K562 (cell line): Measurements from ENCODE around the gene RFX7. TPM values are rescaled to one million over a fixed set of nuclear protein-coding genes. Genes with fewer than 3 reads are reported as not detected.

Experiments
- BRCA1 ChIP-seq, 2 experiments: fragments of 450-650 bp in 1 of 2; sonication (generic) in 1 of 2; formaldehyde crosslinking in 1 of 2; IDR thresholded peaks; 2 replicates each; pipeline versions ENCODE4 v1.5.0 to v1.6.1; 2017 to 2020; ENCODE audit warnings: mild to moderate bottlenecking in 1 of 2, missing genetic modification reagents in 1 of 2
- LCOR ChIP-seq: sonication (generic); formaldehyde crosslinking; IDR thresholded peaks from 2 replicates; pipeline ENCODE4 v1.8.0; 2022; ENCODE audit warnings: mild to moderate bottlenecking, missing genetic modification reagents
- MLLT1 ChIP-seq, 2 experiments: fragments of 450-650 bp; IDR thresholded peaks; 2 replicates each; pipeline ENCODE4 v1.6.1; 2016
- NFIX ChIP-seq: fragments of 250-450 bp; sonication (Bioruptor Pico); IDR thresholded peaks from 2 replicates; pipeline ENCODE4 v1.4.0; 2020; ENCODE audit warnings: low read depth, mild to moderate bottlenecking, moderate library complexity
- NFRKB ChIP-seq: fragments of 450-650 bp; IDR thresholded peaks from 2 replicates; pipeline ENCODE4 v1.6.1; 2016; ENCODE audit warnings: low read depth
- NR4A1 ChIP-seq, 2 experiments: fragments of 250-450 bp in 1 of 2; fragments of 450-650 bp in 1 of 2; sonication (Bioruptor Pico) in 1 of 2; IDR thresholded peaks; 2 replicates each; pipeline versions ENCODE4 v1.4.0 to v1.6.1; 2016 to 2020; ENCODE audit warnings: mild to moderate bottlenecking in 2 of 2, missing compliant biosample characterization in 1 of 2, missing genetic modification characterization in 1 of 2, moderate library complexity in 1 of 2
- NRF1 ChIP-seq, 2 experiments: fragments of 450-650 bp; IDR thresholded peaks in 1 of 2; conservative IDR thresholded peaks in 1 of 2; 2 replicates each; pipeline ENCODE4 v1.6.1; 2014; ENCODE audit warnings: mild to moderate bottlenecking in 2 of 2
- PHF21A ChIP-seq: fragments of 450-650 bp; IDR thresholded peaks from 2 replicates; pipeline ENCODE4 v1.6.1; 2017; ENCODE audit warnings: low read depth, borderline replicate concordance
- PHF8 ChIP-seq: fragments of 200-600 bp; sonication (generic); IDR thresholded peaks from 2 replicates; pipeline ENCODE4 v1.6.1; 2012; ENCODE audit warnings: mixed run types, mild to moderate bottlenecking, inconsistent platforms, low read length, moderate library complexity, borderline replicate concordance
- RBBP5 ChIP-seq: fragments of 200-600 bp; sonication (generic); IDR thresholded peaks from 2 replicates; pipeline ENCODE4 v1.6.1; 2012; ENCODE audit warnings: borderline replicate concordance, mild to moderate bottlenecking, low read length, control low read depth, inconsistent platforms; ENCODE audit not compliant: insufficient read depth, poor library complexity, severe bottlenecking
- RBM14 ChIP-seq: fragments of 200-400 bp; formaldehyde crosslinking; IDR thresholded peaks from 2 replicates; pipeline ENCODE4 v1.6.1; 2018; ENCODE audit warnings: low read depth, mild to moderate bottlenecking, low read length, moderate library complexity, borderline replicate concordance; ENCODE audit not compliant: insufficient read depth
- RBM34 ChIP-seq: fragments of 200-400 bp; formaldehyde crosslinking; IDR thresholded peaks from 2 replicates; pipeline ENCODE4 v1.6.1; 2018; ENCODE audit warnings: low read length, borderline replicate concordance; ENCODE audit not compliant: insufficient read depth
- SAP30 ChIP-seq: fragments of 200-600 bp; sonication (generic); IDR thresholded peaks from 2 replicates; pipeline ENCODE4 v1.6.1; 2012; ENCODE audit warnings: borderline replicate concordance, low read depth, mild to moderate bottlenecking, moderate library complexity, low read length, control low read depth, inconsistent platforms; ENCODE audit not compliant: insufficient read depth, poor library complexity, severe bottlenecking
- TAF1 ChIP-seq: IDR thresholded peaks from 2 replicates; pipeline ENCODE4 v1.6.1; 2011; ENCODE audit warnings: mild to moderate bottlenecking, low read length, moderate library complexity; ENCODE audit not compliant: insufficient read depth, control insufficient read depth, severe bottlenecking; ENCODE audit errors: extremely low read depth
- TEAD1 ChIP-seq, 2 experiments: fragments of 450-650 bp in 1 of 2; sonication (generic) in 1 of 2; formaldehyde crosslinking; IDR thresholded peaks; 2 replicates each; pipeline versions ENCODE4 v1.4.0 to v1.8.0; 2020 to 2022; ENCODE audit warnings: mild to moderate bottlenecking in 2 of 2, missing genetic modification reagents in 1 of 2
- TFAM ChIP-seq: fragments of 250-450 bp; sonication (Bioruptor Pico); conservative IDR thresholded peaks from 2 replicates; pipeline ENCODE4 v1.5.0; 2021; ENCODE audit warnings: mild to moderate bottlenecking, moderate library complexity
- YY1 ChIP-seq, 3 experiments: IDR thresholded peaks; 2 replicates each; pipeline ENCODE4 v1.6.1; 2011; ENCODE audit warnings: low read length in 2 of 3, mild to moderate bottlenecking in 2 of 3, moderate library complexity in 2 of 3, borderline replicate concordance in 1 of 3, control low read depth in 1 of 3, low read depth in 1 of 3; ENCODE audit not compliant: insufficient read depth in 3 of 3, insufficient replicate concordance in 2 of 3, control insufficient read depth in 1 of 3, insufficient read length in 1 of 3; ENCODE audit errors: extremely low read depth in 1 of 3
- ZNF561 ChIP-seq: fragments of 450-650 bp; formaldehyde crosslinking; conservative IDR thresholded peaks from 2 replicates; pipeline ENCODE4 v1.4.0; 2020; ENCODE audit warnings: mild to moderate bottlenecking, moderate library complexity
- polyA plus RNA-seq, 8 experiments: library from polyadenylated mRNA; depleted of rRNA in 4 of 8; stranded (reverse) in 5 of 8; unstranded in 3 of 8; fragments of >200 nt; fragmentation: Nextera tagmentation in 2 of 8; fragmentation: Illumina TruSeq in 1 of 8; extraction: Ambion mirVana in 2 of 8; extraction: Trizol in 1 of 8; gene quantifications; 2 replicates each; pipeline versions ENCODE4 v1.2.1 to v1.2.3, GENCODE V29; 2011 to 2014; ENCODE audit warnings: inconsistent platforms in 1 of 8, missing spikeins in 1 of 8
- total RNA-seq, 7 experiments: library from RNA; depleted of rRNA in 6 of 7; stranded (reverse); fragments of >200 nt in 6 of 7; fragmentation: Illumina TruSeq in 2 of 7; extraction: Trizol in 2 of 7; gene quantifications; 2 replicates each; pipeline versions ENCODE4 v1.2.1 to v1.2.3, GENCODE V29; 2011 to 2021; ENCODE audit warnings: low replicate concordance in 1 of 7
- TF ChIP-seq, protein P1 (sequence below): fragments of 450-650 bp; IDR thresholded peaks from 2 replicates; pipeline ENCODE4 v1.6.1; 2018; ENCODE audit not compliant: partially characterized antibody

RFX7 gene
- total and polyA plus RNA-seq, 9 of the 15 experiments (the other 6 are each of a cell fraction or from before 2014, with no cell fraction given), result 2.4 to 17.9 (median 6.3) TPM

GRCh38 chr15:56244038-56244810 lies 545 bp upstream of the RFX7 start (continued):
- peak in 2 of 3 experiments; percentile 9 to 77 for TF ChIP-seq YY1 (IDR thresholded peaks at IDR 0.05; ENCODE audit: borderline replicate concordance in 1 of 3, control insufficient read depth in 1 of 3, extremely low read depth in 1 of 3, insufficient read depth in 3 of 3, insufficient read length in 1 of 3, insufficient replicate concordance in 2 of 3, low read depth in 1 of 3, low read length in 2 of 3)
- no peak for TF ChIP-seq LCOR
- TF ChIP-seq BRCA1 (IDR thresholded peaks at IDR 0.05), result no peak
- TF ChIP-seq BRCA1 (CRISPR knock-in tag; IDR thresholded peaks at IDR 0.05), result no peak
- no peak for TF ChIP-seq ZNF561 (CRISPR knock-in tag)
- TF ChIP-seq RBM34, result no peak
- peak; percentile 50; the same call in 1 of the 2 replicates for TF ChIP-seq NFRKB
- TF ChIP-seq, protein P1, sequence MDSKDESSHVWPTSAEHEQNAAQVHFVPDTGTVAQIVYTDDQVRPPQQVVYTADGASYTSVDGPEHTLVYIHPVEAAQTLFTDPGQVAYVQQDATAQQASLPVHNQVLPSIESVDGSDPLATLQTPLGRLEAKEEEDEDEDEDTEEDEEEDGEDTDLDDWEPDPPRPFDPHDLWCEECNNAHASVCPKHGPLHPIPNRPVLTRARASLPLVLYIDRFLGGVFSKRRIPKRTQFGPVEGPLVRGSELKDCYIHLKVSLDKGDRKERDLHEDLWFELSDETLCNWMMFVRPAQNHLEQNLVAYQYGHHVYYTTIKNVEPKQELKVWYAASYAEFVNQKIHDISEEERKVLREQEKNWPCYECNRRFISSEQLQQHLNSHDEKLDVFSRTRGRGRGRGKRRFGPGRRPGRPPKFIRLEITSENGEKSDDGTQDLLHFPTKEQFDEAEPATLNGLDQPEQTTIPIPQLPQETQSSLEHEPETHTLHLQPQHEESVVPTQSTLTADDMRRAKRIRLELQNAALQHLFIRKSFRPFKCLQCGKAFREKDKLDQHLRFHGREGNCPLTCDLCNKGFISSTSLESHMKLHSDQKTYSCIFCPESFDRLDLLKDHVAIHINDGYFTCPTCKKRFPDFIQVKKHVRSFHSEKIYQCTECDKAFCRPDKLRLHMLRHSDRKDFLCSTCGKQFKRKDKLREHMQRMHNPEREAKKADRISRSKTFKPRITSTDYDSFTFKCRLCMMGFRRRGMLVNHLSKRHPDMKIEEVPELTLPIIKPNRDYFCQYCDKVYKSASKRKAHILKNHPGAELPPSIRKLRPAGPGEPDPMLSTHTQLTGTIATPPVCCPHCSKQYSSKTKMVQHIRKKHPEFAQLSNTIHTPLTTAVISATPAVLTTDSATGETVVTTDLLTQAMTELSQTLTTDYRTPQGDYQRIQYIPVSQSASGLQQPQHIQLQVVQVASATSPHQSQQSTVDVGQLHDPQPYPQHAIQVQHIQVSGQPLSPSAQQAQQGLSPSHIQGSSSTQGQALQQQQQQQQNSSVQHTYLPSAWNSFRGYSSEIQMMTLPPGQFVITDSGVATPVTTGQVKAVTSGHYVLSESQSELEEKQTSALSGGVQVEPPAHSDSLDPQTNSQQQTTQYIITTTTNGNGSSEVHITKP, result peak; percentile 84
- TF ChIP-seq RBM14, result no peak
- no peak for TF ChIP-seq TFAM (CRISPR knock-in tag)
- TF ChIP-seq MLLT1 (IDR thresholded peaks at IDR 0.05), result 0 out of 4 replicates have a peak, but pooled peaks of 1 of the 2 experiments have one; percentile 23
- peak; percentile 58; the same call in 1 of the 2 replicates for TF ChIP-seq PHF8
- peak; percentile 34 for TF ChIP-seq SAP30
- peak; percentile 63; the same call in 1 of the 2 replicates for TF ChIP-seq PHF21A
- TF ChIP-seq RBBP5, result peak; percentile 54
- TF ChIP-seq TEAD1 (CRISPR knock-in tag; IDR thresholded peaks at IDR 0.05), result no peak
- TF ChIP-seq NR4A1 (CRISPR knock-in tag; IDR thresholded peaks at IDR 0.05), result no peak
- TF ChIP-seq NR4A1 (tag; IDR thresholded peaks at IDR 0.05), result 0 out of 2 replicates have a peak, but pooled peaks have one; percentile 29
- TF ChIP-seq NRF1 (conservative IDR thresholded peaks at IDR 0.05 in 1 of 2, IDR thresholded peaks at IDR 0.05 in 1 of 2), result peak; percentile 1 to 44; a peak in 2 of 4 replicates
- TF ChIP-seq TAF1, result peak; percentile 6
- no peak for TF ChIP-seq NFIX
